HG03064 (cell line): ENCODE results near the gene PTGES3L.
"Not testable (repeated sequence)": the region's sequence is repeated elsewhere in the genome, so short reads cannot be mapped to it uniquely, and the experiment has no call there.

Source experiments
- ATAC-seq: cut with Tn5 transposase; IDR thresholded peaks from one replicate; pipeline ENCODE4 v1.9.1; 2021; ENCODE audit warnings: low read depth; ENCODE audit not compliant: unreplicated experiment

The PTGES3L gene

DNA sequence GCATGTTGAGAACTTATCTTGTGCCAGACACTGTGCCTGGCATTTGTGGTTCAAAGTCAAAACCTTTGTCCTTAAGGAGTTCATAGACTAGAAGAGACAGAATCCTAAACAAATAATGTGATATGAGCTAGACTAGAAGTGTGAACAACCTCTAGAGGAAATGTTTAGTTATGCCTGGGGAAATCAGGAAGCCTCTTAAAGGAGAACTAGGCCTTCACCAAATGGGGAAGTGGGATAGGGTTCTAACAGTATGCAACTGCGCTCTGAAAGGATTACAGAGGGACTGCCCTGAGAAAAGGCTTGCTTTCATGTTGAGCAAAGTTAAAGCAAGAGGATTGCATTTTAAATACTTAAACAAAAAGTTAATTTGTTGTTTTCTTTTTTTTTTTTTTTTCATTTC, 5.3 kb upstream of the PTGES3L start:
- ATAC-seq = no peak

- ATAC-seq = no peak
Measured at GRCh38 chr17:42982266-42982665, 2.4 kb upstream of the PTGES3L start.

GRCh38 chr17:42980766-42981397, 1.0 kb upstream of the PTGES3L start:
- peak; percentile 35 for ATAC-seq

GRCh38 chr17:42980274-42980765, 440 bp upstream of the PTGES3L start, which contains the start of gene RUNDC1:
Gene RUNDC1, plus strand, starts transcription at chr17:42980565. Its CDS starts 12 bp downstream, at chr17:42980577.
- ATAC-seq = peak; percentile 70

- not testable (repeated sequence) for ATAC-seq
Measured at GRCh38 chr17:42975701-42976100, 4.2 kb downstream of the PTGES3L start.

DNA sequence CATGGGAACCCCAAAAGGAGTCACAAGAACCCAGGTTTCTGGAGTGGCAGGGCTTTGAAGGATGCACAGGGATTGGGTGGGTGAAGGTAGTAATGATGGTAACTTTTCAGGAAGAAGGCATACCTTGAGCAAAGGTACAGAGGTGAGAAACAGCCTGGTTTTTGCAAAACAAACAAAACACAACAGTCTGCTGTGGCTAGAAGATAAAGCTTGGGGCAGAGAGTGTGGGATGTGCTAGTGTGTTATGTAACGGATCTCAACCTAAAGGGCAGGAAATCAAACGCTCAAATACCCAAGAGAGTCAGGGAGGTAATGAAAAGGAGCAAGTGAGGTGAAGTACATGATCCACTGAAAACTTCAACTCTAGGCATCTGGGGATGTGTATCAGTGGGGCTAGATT, 4.6 kb downstream of the PTGES3L start:
- ATAC-seq = no peak

DNA sequence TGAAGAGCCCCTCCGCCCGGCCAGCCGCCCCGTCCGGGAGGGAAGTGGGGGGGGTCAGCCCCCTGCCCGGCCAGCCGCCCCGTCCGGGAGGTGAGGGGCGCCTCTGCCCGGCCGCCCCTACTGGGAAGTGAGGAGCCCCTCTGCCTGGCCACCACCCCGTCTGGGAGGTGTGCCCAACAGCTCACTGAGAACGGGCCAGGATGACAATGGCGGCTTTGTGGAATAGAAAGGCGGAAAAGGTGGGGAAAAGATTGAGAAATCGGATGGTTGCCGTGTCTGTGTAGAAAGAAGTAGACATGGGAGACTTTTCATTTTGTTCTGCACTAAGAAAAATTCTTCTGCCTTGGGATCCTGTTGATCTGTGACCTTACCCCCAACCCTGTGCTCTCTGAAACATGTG, 6.6 kb downstream of the PTGES3L start:
- not testable (repeated sequence) for ATAC-seq

DNA sequence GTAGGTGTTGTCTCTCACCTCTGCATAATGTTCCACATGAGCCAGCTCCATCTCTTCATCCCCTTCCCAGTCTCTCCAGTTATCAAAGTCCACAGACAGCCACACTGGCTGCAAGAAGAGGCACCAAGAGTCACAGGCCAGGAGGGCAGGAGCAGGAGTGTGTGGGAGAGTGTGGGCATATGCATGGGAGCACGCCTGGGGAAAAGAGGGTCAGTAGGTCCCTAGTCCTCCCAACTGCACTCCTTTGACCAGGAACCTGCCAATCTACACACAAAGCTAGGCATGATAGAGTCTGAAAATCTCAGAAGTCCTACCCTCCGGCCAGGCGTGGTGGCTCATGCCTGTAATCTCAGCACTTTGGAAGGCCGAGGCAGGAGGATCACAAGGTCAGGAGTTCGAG, 8.3 kb downstream of the PTGES3L start:
- no peak for ATAC-seq

GRCh38 chr17:42969001-42969581, 10.8 kb downstream of the PTGES3L start:
- no peak for ATAC-seq

DNA sequence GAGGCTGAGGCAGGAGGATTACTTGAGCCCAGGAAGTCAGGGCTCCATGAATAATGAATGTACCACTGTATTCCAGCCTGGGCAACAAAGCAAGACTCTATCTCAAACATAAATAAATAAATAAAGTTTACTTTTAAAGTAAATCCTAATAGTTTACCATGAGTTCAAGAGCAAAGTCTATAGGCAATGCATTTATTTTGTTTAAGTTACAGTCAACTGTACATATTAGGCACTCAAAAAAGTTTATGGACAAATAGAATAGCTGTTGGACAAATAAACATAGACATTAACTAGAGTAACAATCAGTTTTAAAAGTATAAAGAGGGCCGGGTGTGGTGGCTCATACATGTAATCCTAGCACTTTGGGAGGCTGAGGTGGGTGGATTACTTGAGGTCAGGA, 12.0 kb downstream of the PTGES3L start:
- no peak for ATAC-seq

- peak; percentile 80 for ATAC-seq
Measured at GRCh38 chr17:42964161-42964932, 15.5 kb downstream of the PTGES3L start, which contains the start of gene AARSD1. Gene AARSD1, minus strand, starts transcription at chr17:42964454. Its CDS starts 14 bp downstream, at chr17:42964440.

- ATAC-seq = no peak
Measured at GRCh38 chr17:42953669-42954068, 26.2 kb downstream of the PTGES3L start.

- ATAC-seq = no peak
Measured at GRCh38 chr17:42950044-42950783, 29.7 kb downstream of the PTGES3L start.

DNA sequence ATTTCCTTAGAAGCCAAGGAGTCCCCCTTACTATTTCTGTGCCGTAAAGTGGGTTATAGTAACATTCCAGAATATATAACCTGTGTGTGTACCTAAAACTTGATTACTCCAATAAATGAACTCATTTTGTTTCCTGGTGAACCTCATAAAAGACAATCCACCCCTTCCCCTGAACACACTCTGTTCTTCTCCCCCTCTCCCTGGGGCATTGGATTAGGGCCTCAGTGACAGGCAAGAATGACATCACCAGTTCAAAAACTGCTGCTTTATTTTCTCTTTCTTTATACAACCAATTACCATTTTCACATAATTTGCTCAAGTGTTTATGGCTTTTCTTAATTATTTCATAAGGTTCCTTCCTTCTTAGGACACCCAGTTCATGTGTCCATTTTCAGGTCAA, 33.1 kb downstream of the PTGES3L start:
- ATAC-seq = no peak

GRCh38 chr17:42944211-42944610, 35.7 kb downstream of the PTGES3L start:
- ATAC-seq = no peak

DNA sequence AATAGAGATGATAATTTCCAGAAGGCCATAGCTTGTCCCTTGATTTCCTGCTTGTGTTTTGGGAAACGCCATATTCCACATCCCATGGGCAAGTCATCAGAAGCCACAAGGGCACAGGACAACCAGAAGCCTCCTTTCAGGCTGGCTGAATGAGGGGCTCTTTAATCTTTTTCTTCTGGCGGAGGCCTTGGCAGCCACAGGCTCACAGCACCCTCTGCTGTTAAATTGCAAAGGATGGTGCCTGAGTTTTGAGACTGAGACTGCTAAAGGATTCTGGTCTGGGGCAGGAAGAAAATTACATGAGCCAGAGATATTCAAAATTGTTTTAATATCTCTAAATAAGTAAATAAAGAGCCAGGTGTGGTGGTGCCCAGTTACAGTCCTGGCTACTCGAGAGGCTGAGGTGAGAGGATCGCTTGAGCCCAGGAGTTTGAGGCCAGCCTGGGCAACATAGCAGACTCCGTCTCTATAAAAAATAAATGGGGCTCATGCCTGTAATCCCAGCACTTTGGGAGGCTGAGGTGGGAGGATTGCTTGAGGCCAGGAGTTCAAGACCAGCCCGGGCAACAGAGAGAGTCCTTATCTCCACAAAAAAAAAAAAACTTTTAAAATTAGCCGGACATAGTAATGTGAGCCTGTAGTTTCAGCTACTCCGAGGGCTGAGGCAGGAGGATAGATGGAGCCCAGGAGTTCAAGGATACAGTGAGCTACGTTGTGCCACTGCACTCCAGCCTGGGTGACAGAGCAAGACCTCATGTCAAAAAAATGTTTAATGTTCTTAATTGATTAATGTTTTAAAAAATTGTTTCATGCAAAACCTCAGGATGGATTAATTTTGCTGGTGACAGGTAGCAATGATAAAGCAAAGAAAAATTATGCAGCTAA, 41.9 kb downstream of the PTGES3L start:
- ATAC-seq = no peak

DNA sequence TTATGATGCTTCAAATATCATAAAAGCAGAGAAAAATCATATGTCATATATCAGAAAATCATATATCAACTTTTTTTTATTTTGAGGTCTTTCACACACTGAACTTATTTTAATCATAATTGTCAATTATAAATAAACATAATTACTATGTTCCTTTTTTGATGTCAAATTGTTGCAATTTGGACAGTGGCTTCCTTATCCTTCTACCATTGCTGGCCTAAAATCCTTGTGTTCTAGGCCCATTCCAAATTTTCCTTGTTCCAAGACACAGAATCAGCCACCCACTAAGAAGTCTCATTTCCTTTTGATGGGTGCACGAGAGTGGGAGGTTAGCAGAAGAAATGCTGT, 50.4 kb downstream of the PTGES3L start:
- no peak for ATAC-seq

DNA sequence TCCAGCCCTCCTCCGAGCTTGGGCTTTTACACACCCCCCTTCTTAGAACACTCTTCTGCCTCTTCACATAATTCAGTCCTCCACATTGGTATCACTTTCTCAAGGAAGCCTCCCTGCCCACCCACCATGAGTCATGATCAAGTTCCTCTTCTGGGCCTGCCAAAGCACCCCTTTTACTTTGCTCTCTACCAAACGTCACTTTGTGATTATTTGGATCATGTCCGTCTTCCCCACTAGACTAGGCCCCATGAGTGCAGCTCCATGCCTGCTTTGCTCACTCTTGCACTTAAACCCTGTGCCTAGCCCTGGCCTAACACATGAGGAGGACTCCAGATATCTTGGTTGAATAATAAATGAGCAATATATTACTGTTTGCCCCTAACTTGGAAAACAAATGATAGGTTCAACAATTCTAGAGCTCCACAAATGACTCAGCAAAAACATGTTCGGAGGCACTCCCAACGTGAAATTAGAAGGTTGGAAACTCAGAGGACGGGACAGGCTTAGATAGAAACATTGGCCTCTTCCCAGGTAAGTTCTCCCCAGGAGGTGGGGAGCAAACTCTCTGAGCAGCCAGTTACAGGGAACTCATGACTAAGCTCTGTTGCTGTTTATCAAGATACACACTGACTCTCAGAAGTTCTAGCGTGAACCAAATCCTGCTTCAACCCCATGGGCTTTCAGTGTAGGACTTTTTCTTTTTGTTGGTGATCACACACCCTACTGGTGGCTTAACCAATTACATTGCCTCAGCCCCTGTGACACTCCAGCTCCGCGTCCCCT, 51.0 kb downstream of the PTGES3L start:
- ATAC-seq = no peak

DNA sequence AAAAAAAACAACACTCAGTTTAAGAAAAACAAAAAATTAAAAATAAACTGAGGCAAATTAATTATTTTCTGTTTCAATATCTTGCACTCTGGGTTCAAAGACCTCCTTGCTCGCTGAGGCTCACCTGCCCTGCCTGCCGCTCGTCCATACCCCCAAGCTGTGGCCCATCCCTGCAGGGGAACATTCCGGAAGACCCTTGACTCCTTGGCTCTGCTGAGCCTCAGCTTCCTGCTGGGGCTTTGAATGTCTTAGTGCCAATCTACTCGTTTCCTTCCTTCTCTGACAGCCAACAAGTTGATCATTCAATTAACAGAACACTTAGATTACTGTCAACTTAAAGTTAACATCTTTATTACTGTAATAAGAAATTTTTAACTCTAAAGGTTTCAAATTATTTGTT, 55.0 kb downstream of the PTGES3L start:
- no peak for ATAC-seq
